Activated T-helper 2 cell treated with anti-CD3 and anti-CD28 coated beads, Interferon-gamma antibody, Interleukin-2, Interleukin-4, amounts not matched to agents 10 μg/mL and 5 μg/mL and 100 μg/mL, durations not matched to agents 14 hours and 24 hours and 36 hours (primary cell): ENCODE results near the gene SIL1. TPM values are rescaled to one million over a fixed set of nuclear protein-coding genes. Genes with fewer than 3 reads are reported as not detected.
"Not testable (repeated sequence)": the region's sequence is repeated elsewhere in the genome, so short reads cannot be mapped to it uniquely, and the experiment has no call there.

Source experiments
- DNase-seq: peaks from one replicate; pipeline ENCODE4 v3.0.0; 2021; ENCODE audit warnings: low spot score
- H3K27ac Mint-ChIP-seq: one replicate; pipeline ENCODE4 v1.8.0; 2021; ENCODE audit warnings: mixed read lengths
- H3K27me3 Mint-ChIP-seq: one replicate; pipeline ENCODE4 v1.8.0; 2021; ENCODE audit warnings: low read depth, mixed read lengths
- H3K36me3 Mint-ChIP-seq: one replicate; pipeline ENCODE4 v1.8.0; 2021; ENCODE audit warnings: low read depth, mixed read lengths
- H3K4me1 Mint-ChIP-seq: one replicate; pipeline ENCODE4 v1.8.0; 2021; ENCODE audit warnings: low read depth, mixed read lengths
- H3K4me3 Mint-ChIP-seq: one replicate; pipeline ENCODE4 v1.8.0; 2021; ENCODE audit warnings: low read depth, mild to moderate bottlenecking, moderate library complexity, mixed read lengths
- H3K9me3 Mint-ChIP-seq: one replicate; pipeline ENCODE4 v1.8.0; 2021; ENCODE audit warnings: mixed read lengths
- intact Hi-C: fragments of 100-400 bp; cut with micrococcal nuclease; formaldehyde crosslinking; loops from one replicate; pipeline ENCODE4 v1.15.1; 2023
- total RNA-seq: library from RNA; stranded (reverse); gene quantifications from 2 replicates; pipeline ENCODE4 v1.2.3, GENCODE V29; 2022

The SIL1 gene
- total RNA-seq, 1 donor from 2014 or later = 31.1 TPM

DNA sequence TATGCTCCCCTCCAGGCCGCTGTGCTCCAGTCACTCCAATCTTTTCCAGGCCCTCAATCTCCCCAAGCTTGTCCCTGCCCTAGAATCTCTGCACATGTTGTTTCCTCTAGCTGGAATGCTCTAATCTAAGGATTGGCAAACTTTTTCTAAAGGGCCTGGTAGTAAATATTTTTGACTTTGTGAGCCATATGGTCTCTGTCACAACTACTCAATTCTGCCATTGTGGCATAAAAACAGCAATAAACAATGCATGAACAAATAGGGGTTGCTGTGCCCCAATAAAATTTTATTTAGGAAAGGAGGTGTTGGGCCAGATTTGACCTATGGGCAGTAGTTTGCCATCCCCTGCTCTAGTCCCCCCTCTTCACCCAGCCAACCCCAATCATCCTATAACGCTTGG is 172.5 kb downstream of the SIL1 start:
- no peaks in the 10 kb centered on the region for H3K27me3 Mint-ChIP-seq
- intact Hi-C loops = no loop called here

DNA sequence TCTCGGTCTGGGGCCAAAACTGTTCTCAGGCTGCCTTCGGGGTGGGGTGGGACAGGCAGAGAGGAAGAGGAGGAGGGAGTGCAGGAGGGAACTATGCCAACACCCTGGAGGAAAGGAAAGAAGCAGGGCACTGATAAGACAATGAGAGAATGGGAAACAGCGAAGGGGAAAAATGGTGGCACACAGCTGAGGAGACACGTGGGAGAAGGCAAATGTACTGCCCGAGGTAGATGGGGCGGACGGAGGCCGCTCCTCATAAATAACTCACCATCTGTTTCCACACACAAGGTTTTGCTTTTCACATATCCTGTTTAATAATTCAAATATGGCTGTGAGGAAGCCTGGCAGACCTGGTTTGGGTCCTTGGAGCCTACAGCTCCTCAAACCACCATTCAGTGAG is 174.9 kb downstream of the SIL1 start:
- no peaks in the 10 kb centered on the region for H3K9me3 Mint-ChIP-seq
- no peaks in the 10 kb centered on the region for H3K27me3 Mint-ChIP-seq
- DNase-seq = no peak
- H3K36me3 Mint-ChIP-seq = peaks cover 12% of the 10 kb centered on the region
- peaks cover 8% of the 10 kb centered on the region for H3K4me1 Mint-ChIP-seq
- H3K4me3 Mint-ChIP-seq = no peak overlapping the region
- H3K27ac Mint-ChIP-seq = no peak overlapping the region
- intact Hi-C loops = no loop called here

More for the DNA sequence above, 172.5 kb downstream of the SIL1 start:
- Mint-ChIP-seq H3K27ac (no peak overlapping the region), H3K36me3 (peaks cover 5% of the 10 kb centered on the region), H3K4me3 (no peak overlapping the region), H3K4me1 (peaks cover 8% of the 10 kb centered on the region), H3K9me3 (no peaks in the 10 kb centered on the region)
- no peak for DNase-seq

DNA sequence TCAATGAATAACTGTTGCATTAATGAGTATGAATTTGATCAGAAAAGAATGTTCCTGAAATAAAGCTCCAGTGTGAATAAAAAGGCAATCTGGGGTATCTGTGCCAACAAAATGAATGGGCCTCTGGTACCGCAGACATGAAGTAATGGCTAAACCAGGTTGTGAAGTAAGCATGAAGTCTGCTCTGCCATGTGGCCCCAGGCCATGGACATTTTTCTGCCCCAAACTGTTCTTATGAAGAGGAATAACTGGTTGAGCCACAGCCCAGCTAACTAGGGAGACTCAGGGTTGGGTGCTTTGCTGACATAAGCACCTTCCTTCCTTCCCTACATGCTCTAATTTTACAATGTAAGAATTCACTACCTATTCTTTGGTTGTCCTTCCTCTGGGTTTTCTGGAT is 175.6 kb downstream of the SIL1 start:
- Mint-ChIP-seq H3K4me1 (peaks cover 3% of the 10 kb centered on the region), H3K36me3 (peaks cover 12% of the 10 kb centered on the region), H3K4me3 (no peak overlapping the region), H3K27me3 (no peaks in the 10 kb centered on the region), H3K27ac (no peak overlapping the region), H3K9me3 (no peaks in the 10 kb centered on the region)
- intact Hi-C loops = no loop called here
- DNase-seq = no peak

DNA sequence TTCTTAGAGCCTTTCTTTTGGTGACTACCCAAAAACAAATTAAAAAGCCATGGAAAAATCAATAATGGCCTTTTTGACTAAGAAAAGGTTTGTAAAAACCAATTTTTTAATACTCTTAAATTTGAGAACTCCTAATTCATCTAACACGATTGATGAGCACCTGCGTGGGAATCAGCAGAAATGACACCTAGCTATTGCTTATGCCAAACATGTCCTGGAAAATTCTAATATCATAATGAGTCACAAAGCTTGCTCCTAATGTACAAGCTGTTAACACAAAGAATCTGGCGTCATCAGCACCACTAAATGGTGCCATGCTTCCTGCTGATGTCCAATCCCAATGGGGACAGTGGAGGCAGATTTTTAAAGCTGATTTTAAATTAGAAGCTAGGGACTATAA is 176.8 kb downstream of the SIL1 start:
- Mint-ChIP-seq H3K36me3 (peaks cover 15% of the 10 kb centered on the region), H3K27ac (no peak overlapping the region), H3K4me3 (no peak overlapping the region), H3K9me3 (no peaks in the 10 kb centered on the region), H3K4me1 (no peaks in the 10 kb centered on the region), H3K27me3 (no peaks in the 10 kb centered on the region)
- intact Hi-C loops = no loop called here
- DNase-seq = no peak

DNA sequence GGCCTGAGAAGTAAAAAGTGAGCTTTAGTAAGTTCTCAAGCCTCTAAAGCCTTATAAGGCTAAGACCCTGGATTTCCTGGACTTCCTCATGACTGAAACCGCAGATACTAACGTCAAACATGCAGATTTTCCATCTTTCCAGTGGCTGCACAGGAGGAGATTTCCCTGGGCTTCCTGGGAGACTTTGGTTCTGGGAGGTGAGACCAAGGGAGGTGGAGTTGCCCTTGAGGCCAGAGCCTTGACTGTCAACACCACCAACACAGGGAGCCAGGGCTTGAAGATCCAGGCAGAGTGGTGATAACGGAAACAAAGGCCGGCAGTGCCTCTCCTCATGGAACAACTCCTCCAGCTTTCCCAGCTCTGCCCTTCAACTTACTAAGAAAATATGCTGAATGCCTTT is 178.3 kb downstream of the SIL1 start:
- Mint-ChIP-seq H3K27ac (no peak overlapping the region), H3K36me3 (peaks cover 21% of the 10 kb centered on the region), H3K27me3 (no peaks in the 10 kb centered on the region), H3K4me3 (no peak overlapping the region), H3K9me3 (no peaks in the 10 kb centered on the region), H3K4me1 (no peaks in the 10 kb centered on the region)
- intact Hi-C loops = no loop called here
- DNase-seq = no peak

DNA sequence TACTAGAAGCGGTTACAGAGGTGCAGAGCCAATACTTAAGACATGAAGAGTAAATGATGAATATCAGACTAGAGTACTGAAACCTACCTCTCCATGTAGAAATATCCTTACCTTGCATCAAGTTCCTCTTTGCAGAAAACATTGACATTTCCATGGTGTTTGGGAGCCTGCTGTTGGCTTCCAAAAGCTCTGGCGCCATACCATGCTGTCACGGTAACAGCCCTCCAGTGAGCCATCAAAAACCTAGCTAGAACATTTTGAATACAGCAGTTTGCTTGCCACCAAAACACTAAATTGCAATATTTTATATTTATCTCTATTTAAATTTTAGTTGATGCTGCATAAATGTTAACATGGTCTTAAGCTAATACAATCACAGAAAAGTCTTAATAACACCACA is 179.0 kb downstream of the SIL1 start:
- Mint-ChIP-seq H3K4me1 (no peaks in the 10 kb centered on the region), H3K9me3 (no peaks in the 10 kb centered on the region), H3K27ac (no peak overlapping the region), H3K27me3 (no peaks in the 10 kb centered on the region), H3K4me3 (no peak overlapping the region), H3K36me3 (peaks cover 18% of the 10 kb centered on the region)
- intact Hi-C loops = no loop called here
- no peak for DNase-seq

DNA sequence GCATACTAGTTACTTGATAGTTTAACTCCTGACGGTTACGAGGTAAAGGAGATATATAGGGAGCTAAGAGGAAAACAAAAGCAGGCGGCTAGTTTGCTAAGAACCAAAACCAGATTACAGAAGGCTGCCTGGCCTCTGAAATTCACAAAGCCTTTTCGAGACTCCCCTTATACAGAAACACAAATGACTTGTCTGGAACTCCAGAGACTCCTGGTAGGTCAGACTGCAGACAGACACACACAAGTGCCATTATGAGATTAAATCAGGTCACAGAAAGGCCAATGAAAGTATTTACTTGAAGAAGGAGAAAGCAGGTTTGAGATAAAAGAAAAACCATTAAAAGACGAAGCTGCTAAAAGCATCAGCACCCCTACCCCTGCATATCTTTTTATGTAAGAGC is 180.5 kb downstream of the SIL1 start:
- H3K36me3 Mint-ChIP-seq = peaks cover 21% of the 10 kb centered on the region
- no peak overlapping the region for H3K27ac Mint-ChIP-seq
- no peaks in the 10 kb centered on the region for H3K9me3 Mint-ChIP-seq
- DNase-seq = no peak
- H3K27me3 Mint-ChIP-seq = no peaks in the 10 kb centered on the region
- H3K4me1 Mint-ChIP-seq = no peaks in the 10 kb centered on the region
- intact Hi-C loops = no loop called here
- H3K4me3 Mint-ChIP-seq = no peak overlapping the region

DNA sequence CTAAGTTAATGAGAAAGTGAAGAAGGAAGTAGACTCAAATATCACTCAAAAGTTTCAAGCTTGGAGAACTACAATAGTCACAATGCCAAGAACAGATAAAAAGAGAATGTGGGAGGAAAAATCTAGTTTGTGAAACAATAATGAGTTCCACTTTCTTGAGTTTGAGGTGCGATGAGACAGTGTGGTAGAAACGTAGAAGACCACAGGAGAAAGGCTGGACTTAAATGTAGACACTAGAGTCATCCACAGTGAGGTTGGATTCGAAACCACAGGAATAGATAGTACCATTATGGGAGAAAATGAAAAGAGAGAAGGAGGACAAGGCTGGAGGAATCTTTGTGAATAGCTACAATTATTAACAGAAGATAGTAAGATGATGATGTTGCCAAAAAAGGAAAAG is 182.0 kb downstream of the SIL1 start:
- Mint-ChIP-seq H3K27ac (no peak overlapping the region), H3K9me3 (peaks cover 6% of the 10 kb centered on the region)

DNA sequence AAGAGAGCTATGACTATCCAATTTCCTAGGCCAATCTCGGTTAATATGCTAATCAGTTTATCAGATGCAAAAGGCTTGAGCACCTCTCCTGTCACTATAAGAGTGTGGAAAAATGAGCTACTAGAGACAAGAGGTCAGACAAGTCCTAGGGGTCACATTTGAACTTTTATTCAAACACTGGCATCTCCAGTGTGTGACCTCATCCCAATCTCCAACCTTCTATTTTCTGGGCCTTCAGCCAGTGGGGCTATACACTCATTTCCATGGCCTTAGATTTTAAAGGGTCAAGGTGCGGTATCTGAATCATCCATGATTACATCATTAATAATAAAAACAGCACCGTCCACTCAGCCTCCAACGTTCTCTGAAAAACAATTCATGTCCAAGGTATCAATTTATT is 183.4 kb downstream of the SIL1 start:
- H3K36me3 Mint-ChIP-seq = peaks cover 19% of the 10 kb centered on the region
- intact Hi-C loops = no loop called here

More for the DNA sequence above, 182.0 kb downstream of the SIL1 start:
- no peaks in the 10 kb centered on the region for H3K4me1 Mint-ChIP-seq
- H3K36me3 Mint-ChIP-seq = peaks cover 28% of the 10 kb centered on the region
- intact Hi-C loops = no loop called here
- H3K4me3 Mint-ChIP-seq = no peak overlapping the region
- no peaks in the 10 kb centered on the region for H3K27me3 Mint-ChIP-seq
- no peak for DNase-seq

DNA sequence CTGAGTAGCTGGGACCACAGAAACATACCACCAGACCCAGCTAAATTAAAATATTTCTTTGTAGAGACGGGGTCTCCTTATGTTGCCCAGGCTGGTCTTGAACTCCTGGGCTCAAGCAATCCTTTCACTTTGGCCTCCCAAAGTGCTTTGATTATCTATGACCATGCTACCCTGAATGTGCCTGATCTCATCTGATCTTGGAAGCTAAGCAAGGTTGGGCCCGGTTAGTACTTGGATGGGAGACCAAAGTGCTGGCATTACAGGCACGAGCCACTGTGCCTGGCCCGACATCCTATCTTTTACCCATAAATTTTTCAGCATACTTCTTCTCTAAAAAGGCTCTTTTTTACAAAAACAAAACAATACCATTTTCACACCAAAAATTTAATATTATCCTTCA is 186.0 kb downstream of the SIL1 start:
- H3K27ac Mint-ChIP-seq = no peak overlapping the region
- intact Hi-C loops = no loop called here
- no peak overlapping the region for H3K4me3 Mint-ChIP-seq
- peaks cover 6% of the 10 kb centered on the region for H3K9me3 Mint-ChIP-seq
- H3K27me3 Mint-ChIP-seq = no peaks in the 10 kb centered on the region
- H3K4me1 Mint-ChIP-seq = no peaks in the 10 kb centered on the region
- DNase-seq = no peak
- peaks cover 17% of the 10 kb centered on the region for H3K36me3 Mint-ChIP-seq

More for the DNA sequence above, 183.4 kb downstream of the SIL1 start:
- H3K4me1 Mint-ChIP-seq = no peaks in the 10 kb centered on the region
- H3K4me3 Mint-ChIP-seq = no peak overlapping the region
- H3K9me3 Mint-ChIP-seq = peaks cover 6% of the 10 kb centered on the region
- H3K27ac Mint-ChIP-seq = no peak overlapping the region
- no peak for DNase-seq
- H3K27me3 Mint-ChIP-seq = no peaks in the 10 kb centered on the region

DNA sequence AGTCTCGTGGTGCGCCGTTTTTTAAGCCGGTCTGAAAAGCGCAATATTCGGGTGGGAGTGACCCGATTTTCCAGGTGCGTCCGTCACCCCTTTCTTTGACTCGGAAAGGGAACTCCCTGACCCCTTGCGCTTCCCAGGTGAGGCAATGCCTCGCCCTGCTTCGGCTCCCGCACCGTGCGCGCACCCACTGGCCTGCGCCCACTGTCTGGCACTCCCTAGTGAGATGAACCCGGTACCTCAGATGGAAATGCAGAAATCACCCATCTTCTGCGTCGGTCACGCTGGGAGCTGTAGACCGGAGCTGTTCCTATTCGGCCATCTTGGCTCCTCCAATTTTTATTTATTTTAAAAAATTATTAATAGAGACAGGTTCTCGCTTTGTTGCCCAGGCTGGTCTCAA is 187.0 kb downstream of the SIL1 start:
- H3K27me3 Mint-ChIP-seq, H3K27ac Mint-ChIP-seq, H3K4me1 Mint-ChIP-seq, DNase-seq, H3K9me3 Mint-ChIP-seq, H3K4me3 Mint-ChIP-seq, intact Hi-C loops: not testable (repeated sequence)
- H3K36me3 Mint-ChIP-seq = peaks cover 15% of the 10 kb centered on the region

DNA sequence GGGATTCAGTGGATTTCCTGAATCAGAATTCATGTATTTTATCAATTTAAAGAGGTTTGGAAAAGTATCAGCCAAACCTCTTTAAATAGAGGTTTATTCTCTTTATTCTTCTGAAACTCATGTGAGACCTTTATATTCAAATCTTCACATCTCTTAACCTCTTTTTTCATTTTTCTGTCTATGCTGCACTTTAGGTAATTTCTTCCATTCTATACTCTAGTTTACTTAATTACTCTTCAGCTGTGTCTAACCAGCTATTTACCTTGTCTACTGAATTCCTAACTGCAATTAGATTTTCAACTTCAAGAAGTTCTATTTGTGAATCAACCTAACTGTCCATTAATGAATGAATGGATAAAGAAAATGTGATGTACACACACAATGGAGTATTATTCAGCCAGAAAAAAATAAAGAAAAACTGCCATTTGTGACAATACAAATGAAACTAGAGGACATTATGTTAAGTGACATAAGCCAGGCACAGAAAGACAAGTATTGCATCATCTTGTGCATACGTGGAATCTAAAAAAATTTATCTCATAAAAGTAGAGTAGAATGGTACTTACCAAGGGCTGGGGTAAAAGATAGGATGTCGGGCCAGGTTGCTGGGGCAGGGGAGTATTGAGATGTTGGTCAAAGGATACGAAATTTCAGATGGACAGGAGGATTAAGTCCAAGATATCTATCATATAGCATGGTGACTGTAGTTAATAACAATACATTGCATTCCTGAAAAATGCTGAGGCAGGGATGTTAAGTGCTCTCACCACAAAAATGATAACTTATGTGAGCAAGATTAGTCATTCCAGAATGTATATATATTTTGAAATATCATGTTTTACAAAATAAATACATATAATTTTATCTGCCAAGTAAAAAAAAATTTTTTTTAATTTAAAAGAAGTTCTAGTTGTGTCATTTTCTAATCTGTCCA is 193.5 kb downstream of the SIL1 start:
- no peak overlapping the region for H3K4me3 Mint-ChIP-seq
- H3K36me3 Mint-ChIP-seq = no peaks in the 10 kb centered on the region
- DNase-seq = no peak
- H3K4me1 Mint-ChIP-seq = no peaks in the 10 kb centered on the region
- no peaks in the 10 kb centered on the region for H3K9me3 Mint-ChIP-seq
- no peaks in the 10 kb centered on the region for H3K27me3 Mint-ChIP-seq
- intact Hi-C loops = no loop called here
- H3K27ac Mint-ChIP-seq = no peak overlapping the region

DNA sequence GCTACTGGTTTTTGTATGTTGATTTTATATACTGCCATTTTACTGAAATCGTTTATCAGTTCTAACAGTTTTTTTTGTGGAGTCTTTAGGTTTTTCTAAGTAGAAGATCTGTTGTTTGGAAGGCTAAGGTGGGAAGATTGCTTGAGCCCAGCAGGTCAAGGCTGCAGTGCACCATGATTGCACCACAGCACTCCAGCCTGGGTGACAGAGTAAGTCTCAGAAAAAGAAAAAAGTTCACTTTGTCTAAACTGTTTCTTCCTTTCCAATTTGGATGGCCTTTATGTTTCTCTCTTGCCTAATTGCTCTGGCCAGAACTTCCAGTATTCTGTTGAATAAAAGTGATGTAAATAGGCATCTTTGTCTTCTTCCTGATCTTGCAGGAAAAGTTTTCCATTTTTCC is 198.5 kb downstream of the SIL1 start:
- no peaks in the 10 kb centered on the region for H3K36me3 Mint-ChIP-seq
- no peaks in the 10 kb centered on the region for H3K27me3 Mint-ChIP-seq
- H3K9me3 Mint-ChIP-seq = peaks cover 15% of the 10 kb centered on the region
- no peak overlapping the region for H3K4me3 Mint-ChIP-seq
- H3K4me1 Mint-ChIP-seq = no peaks in the 10 kb centered on the region
- intact Hi-C loops = no loop called here
- no peak for DNase-seq
- no peak overlapping the region for H3K27ac Mint-ChIP-seq
